ENCODE measurements around the gene PFDN1. TPM values are rescaled to one million over a fixed set of nuclear protein-coding genes. Genes with fewer than 3 reads are reported as not detected.

Gene PFDN1
- polyA plus RNA-seq, 1 donor (not counting 4 experiments of a cell fraction or from before 2014, with no cell fraction given) = 79.0 TPM

GRCh38 chr5:140349244-140349643, 46.3 kb upstream of the PFDN1 start:
- H3K4me2 ChIP-seq (ENCODE audit: control insufficient read depth, extremely low read depth, insufficient read depth, low read depth, low read length) = peak overlapping the region; percentile 83
- H4K20me1 ChIP-seq (ENCODE audit: control insufficient read depth, extremely low read depth, insufficient read depth, low read length) = peaks cover 9% of the 10 kb centered on the region
- no peak for TF ChIP-seq CTCF (optimal IDR thresholded peaks at IDR 0.05 in 1 of 3, IDR thresholded peaks at IDR 0.05 in 1 of 3, conservative IDR thresholded peaks at IDR 0.05 in 1 of 3; ENCODE audit: extremely low read depth in 1 of 3, insufficient read depth in 2 of 3, low read length in 3 of 3)
- TF ChIP-seq EZH2 (IDR thresholded peaks at IDR 0.05; ENCODE audit: low read length) = no peak
- peaks cover 21% of the 10 kb centered on the region for H3K79me2 ChIP-seq (ENCODE audit: control insufficient read depth, insufficient read depth, low read length)
- peak overlapping the region in 1 of 3 experiments; percentile 7 for H3K4me3 ChIP-seq (ENCODE audit: control insufficient read depth in 2 of 3, extremely low read depth in 1 of 3, insufficient read depth in 2 of 3, low read depth in 1 of 3, low read length in 3 of 3)
- peaks cover 42% of the 10 kb centered on the region for H3K4me1 ChIP-seq (ENCODE audit: control insufficient read depth, extremely low read depth, insufficient read depth, low read length)
- no peak overlapping the region for H2AFZ ChIP-seq (ENCODE audit: control insufficient read depth, low read length)
- H3K27ac ChIP-seq (ENCODE audit: control insufficient read depth, insufficient read depth, low read length) = peak overlapping the region; percentile 92
- dilution Hi-C loops (cut with MboI; ENCODE audit: extremely low pct_ligation_motif_present, low sequenced_read_pairs) = no loop called here
- peak; percentile 55 for FAIRE-seq
- DNase-seq (ENCODE audit: low read depth, low spot score) = no peak
- H3K36me3 ChIP-seq (ENCODE audit: control insufficient read depth in 2 of 2, extremely low read depth in 1 of 2, insufficient read depth in 2 of 2, low read length in 2 of 2) = peaks cover 0 to 6% of the 10 kb centered on the region in 2 experiments
- peak overlapping the region; percentile 69 for H3K9ac ChIP-seq (ENCODE audit: control insufficient read depth, extremely low read depth, insufficient read depth, low read length)
- no peaks in the 10 kb centered on the region for H3K27me3 ChIP-seq (ENCODE audit: control insufficient read depth, extremely low read depth, insufficient read depth, low read length)
- no peaks in the 10 kb centered on the region for H3K9me3 ChIP-seq (ENCODE audit: control insufficient read depth, low read depth, low read length)
- peaks cover 5% of the 10 kb centered on the region for H3K9me1 ChIP-seq (ENCODE audit: control insufficient read depth, extremely low read depth, insufficient read depth, low read length)

GRCh38 chr5:140348104-140348503, 45.2 kb upstream of the PFDN1 start:
- Histone ChIP-seq H3K4me2 (ENCODE audit: control insufficient read depth, extremely low read depth, insufficient read depth, low read depth, low read length) (peak overlapping the region; percentile 83), H3K36me3 (ENCODE audit: control insufficient read depth in 2 of 2, extremely low read depth in 1 of 2, insufficient read depth in 2 of 2, low read length in 2 of 2) (peaks cover 3 to 9% of the 10 kb centered on the region in 2 experiments), H4K20me1 (ENCODE audit: control insufficient read depth, extremely low read depth, insufficient read depth, low read length) (peaks cover 11% of the 10 kb centered on the region), H3K27me3 (ENCODE audit: control insufficient read depth, extremely low read depth, insufficient read depth, low read length) (no peaks in the 10 kb centered on the region), H3K27ac (ENCODE audit: control insufficient read depth, insufficient read depth, low read length) (peak overlapping the region; percentile 92), H3K79me2 (ENCODE audit: control insufficient read depth, insufficient read depth, low read length) (peaks cover 30% of the 10 kb centered on the region), H3K9ac (ENCODE audit: control insufficient read depth, extremely low read depth, insufficient read depth, low read length) (peak overlapping the region; percentile 90), H3K4me1 (ENCODE audit: control insufficient read depth, extremely low read depth, insufficient read depth, low read length) (peaks cover 53% of the 10 kb centered on the region), H2AFZ (ENCODE audit: control insufficient read depth, low read length) (no peak overlapping the region), H3K4me3 (ENCODE audit: control insufficient read depth in 2 of 3, extremely low read depth in 1 of 3, insufficient read depth in 2 of 3, low read depth in 1 of 3, low read length in 3 of 3) (peak overlapping the region in 1 of 3 experiments; percentile 53), H3K9me3 (ENCODE audit: control insufficient read depth, low read depth, low read length) (no peaks in the 10 kb centered on the region), H3K9me1 (ENCODE audit: control insufficient read depth, extremely low read depth, insufficient read depth, low read length) (peaks cover 5% of the 10 kb centered on the region)
- FAIRE-seq (peak; percentile 87), DNase-seq (ENCODE audit: low read depth, low spot score) (peak; percentile 80)
- dilution Hi-C loops (cut with MboI; ENCODE audit: extremely low pct_ligation_motif_present, low sequenced_read_pairs) = no loop called here
- TF ChIP-seq EZH2 (IDR thresholded peaks at IDR 0.05; ENCODE audit: low read length) (no peak), CTCF (optimal IDR thresholded peaks at IDR 0.05 in 1 of 3, IDR thresholded peaks at IDR 0.05 in 1 of 3, conservative IDR thresholded peaks at IDR 0.05 in 1 of 3; ENCODE audit: extremely low read depth in 1 of 3, insufficient read depth in 2 of 3, low read length in 3 of 3) (no peak)

Data from keratinocyte (primary cell).